CD4-positive, alpha-beta T cell treated with Interleukin-17A for 1 hour (primary cell): ENCODE data around the gene FAM83G.

Source experiments
- DNase-seq: peaks from one replicate; pipeline ENCODE4 v3.0.0-alpha.2; 2020

FAM83G gene

GRCh38 chr17:19006698-19007097 is 2.1 kb upstream of the FAM83G start:
- no peak for DNase-seq

DNA sequence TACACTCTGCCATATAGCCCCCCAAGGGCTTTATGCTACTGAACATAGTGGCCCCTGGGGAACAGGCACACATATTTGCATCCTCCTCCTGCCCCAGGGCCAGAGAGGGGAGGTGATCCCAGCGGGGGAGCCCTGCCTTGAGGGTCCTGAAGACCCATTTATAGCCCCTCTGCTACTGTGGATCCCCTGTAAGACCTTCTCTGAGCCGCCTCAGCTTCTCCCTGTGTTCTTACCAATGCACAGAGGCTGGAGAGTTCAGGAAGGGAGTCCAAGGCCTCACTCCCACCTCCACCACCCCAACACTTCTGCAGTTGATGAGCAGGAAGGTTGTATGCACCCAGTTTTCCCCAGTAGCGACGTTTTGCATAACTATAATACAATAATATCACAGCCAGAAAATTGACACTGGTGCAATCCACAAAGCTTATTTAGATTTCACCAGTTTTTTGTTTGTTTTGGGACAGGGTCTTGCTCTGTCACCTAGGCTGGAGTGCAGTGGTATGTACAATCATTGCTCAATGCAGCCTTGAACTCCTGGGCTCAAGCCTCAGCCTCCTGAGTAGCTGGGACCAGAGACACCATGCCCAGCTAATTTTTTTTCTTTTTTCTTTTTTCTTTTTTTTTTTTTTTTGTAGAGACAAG is 1.3 kb upstream of the FAM83G start:
- no peak for DNase-seq

- DNase-seq: no peak
Observed at GRCh38 chr17:19005137-19005773, 691 bp upstream of the FAM83G start.

- DNase-seq: no peak
Observed at GRCh38 chr17:19003543-19004420, 782 bp downstream of the FAM83G start.

DNA sequence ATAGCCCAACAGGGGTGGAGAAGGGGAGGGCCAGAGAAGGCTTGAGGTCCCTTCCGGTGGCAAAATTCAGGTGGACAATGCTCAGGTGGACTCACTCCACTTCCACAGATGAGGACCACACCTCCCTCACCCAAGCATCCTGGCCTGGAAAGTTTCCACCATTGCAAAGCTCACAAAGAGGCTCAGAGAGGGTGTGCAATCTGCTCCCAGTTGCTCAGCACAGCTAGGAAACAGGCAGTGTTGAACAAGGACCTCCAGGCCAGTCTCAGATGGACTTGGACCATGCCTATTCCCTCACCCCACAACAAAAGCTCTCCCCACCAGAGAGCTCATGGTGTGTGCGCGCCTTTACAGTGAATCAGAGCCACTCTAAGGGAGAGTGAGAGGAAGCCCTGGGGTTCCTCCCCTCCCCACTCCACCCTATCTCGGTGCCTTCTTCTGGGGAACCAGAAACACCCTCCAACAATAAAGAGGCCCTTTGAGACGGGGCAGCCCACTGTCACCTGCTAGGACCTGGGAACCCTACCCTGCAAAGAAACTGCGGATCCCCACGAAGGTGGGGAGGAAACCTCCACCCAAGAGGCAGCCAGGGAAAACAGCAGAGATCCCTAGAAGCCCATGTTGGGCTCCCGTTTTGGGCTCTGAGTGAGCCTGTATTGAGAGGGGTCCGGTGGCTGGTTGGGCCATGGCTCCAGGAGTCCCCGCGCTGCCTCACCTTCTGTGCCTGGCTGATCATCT is 1.6 kb downstream of the FAM83G start:
- peak; percentile 14 for DNase-seq

- no peak for DNase-seq
Observed at GRCh38 chr17:19001907-19002590, 2.5 kb downstream of the FAM83G start.

DNA sequence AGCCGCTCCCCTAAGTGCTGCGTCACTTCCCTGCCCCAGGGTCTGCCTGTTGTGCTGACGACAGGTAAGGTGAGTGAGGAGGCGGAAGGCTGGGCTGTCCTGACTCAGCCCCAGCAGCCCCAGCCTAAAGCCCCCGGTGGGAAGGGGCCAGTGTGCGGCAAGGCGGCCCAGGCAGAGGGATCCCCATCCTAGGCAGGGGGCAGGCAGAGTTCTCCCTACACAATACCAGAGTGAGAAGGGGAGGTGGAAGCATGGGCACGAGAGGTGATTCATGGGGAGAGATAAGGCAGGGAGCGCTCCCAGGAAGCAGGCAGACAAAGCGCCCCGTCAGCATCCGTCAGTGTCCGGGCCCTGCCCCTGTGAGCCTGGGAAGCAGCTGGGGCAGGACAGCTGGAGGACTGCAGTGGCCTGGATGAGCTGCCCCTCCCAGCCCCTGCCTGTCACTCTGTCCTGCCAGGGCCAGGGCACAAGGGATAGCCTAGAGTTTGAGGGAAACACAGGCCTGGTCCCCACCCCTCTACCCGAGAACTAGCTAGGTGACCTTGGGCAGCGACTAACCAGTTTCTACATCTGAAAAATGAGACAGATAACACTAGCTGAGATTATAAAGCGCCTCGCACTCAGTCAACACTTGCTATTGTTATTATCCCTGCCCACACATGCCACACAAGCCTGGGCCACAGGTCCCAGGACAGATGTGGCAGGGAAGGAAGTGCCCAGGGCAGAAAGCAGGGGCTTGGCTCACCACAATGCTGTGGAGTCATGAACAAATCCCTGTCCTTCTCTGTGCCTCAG is 3.8 kb downstream of the FAM83G start:
- DNase-seq: no peak

DNA sequence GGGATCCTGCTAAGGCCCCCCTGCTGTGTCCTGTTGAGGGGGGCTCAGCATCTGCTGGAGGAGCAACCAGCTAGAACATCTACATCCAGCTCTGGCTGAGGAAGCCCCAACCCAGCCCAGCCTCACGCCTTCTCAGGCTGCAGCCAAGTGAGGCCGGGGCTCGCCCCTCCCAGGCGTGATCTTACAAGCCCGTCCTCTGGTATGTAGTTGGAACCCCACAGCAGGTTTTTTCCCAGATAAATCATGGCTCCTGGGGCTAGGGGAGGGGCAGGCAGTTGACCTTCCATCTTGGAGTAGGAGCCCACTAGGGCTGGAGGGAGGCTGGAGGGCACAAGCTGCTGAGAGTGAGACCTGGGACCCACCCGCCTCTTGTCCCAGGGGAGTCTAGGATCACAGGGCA is 4.7 kb downstream of the FAM83G start:
- no peak for DNase-seq

- no peak for DNase-seq
Observed at GRCh38 chr17:18999394-18999793, 5.2 kb downstream of the FAM83G start.

DNA sequence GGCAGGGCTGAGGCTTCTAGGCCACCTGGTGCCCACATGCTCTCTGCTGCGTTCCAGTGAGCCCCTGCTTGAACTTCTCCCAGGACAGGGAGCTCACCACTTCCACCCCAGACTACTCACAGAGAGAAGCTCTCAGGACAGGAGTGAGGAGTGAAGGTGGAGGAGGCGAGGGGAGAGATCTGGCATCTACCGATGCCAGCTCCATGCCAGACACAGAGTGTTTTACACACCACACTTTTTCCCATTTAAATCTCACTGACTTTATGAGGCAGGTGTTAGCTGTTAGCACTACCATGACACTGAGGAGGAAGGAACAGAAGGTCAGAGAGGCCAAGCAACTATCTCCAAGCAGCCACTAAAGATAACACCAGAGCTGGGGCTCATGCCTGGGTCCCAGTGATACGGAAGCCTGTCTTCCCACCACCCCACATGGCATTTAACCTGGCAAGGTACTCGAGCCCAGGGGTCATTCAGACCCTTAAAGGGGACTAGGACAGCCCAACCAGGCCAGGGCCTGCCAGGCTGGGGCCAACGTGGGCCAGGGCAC is 6.8 kb downstream of the FAM83G start:
- no peak for DNase-seq

GRCh38 chr17:18996458-18996857 is 8.1 kb downstream of the FAM83G start:
- no peak for DNase-seq

- DNase-seq: no peak
Observed at GRCh38 chr17:18995220-18995619, 9.3 kb downstream of the FAM83G start.

DNA sequence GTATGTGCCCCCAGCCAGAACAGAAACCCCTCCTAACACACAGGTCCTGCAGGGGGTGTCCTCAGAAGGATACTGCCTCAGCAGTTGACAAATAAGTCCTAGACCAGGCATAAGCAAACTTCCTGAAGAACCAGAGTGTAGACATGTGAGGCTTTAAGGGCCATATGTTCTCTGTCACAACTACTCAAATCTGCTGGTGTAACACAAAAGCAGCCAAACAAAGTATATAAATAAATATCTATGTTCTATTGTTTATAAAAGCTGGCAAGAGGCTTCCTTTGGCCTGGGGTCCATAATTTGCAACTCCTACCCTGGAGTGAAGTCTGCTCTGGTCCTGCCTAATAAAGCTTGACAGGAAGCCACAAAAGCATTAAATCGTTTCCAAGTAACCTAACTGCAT is 9.9 kb downstream of the FAM83G start:
- no peak for DNase-seq

GRCh38 chr17:18993905-18994526 is 10.5 kb downstream of the FAM83G start:
- no peak for DNase-seq

GRCh38 chr17:18992454-18993130 is 12.0 kb downstream of the FAM83G start:
- DNase-seq: peak; percentile 62

DNA sequence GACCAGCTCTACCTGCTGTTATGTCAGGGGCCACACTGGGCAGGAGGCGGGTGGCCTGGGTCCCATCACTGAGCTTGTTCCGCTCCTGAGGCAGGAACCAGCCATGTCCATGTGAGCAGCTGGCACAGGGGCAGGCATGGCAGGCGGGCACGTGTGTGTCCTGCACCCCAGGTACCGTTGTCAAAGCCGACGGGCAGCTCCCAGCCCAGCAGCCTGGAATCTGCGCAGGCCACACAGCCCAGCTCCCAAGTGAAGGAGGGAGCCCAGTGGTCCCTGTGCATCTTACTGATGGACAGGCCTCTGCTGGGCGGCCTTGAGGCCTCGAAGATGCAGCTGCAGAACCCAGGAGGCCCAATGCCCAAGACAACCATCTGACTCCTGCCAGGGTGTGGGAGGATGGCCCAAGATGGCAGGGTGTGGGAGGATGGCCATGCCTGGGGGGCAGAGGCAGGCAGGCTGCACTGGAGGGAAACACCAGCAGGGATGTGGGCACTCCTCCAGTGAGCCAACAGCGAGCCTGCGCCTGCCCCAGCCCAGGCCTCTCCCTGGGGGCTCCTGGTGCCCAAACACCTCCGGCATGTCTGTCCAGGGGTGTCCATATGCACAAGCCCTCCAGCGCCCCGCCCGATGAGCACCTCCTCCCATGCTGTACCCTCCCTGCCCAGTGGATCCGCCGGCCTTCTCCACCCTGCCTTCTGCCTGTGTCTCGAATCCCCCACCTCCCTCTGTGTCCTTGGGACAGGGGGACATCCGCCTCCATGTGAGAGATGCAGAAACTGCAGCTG is 12.8 kb downstream of the FAM83G start:
- DNase-seq: no peak

DNA sequence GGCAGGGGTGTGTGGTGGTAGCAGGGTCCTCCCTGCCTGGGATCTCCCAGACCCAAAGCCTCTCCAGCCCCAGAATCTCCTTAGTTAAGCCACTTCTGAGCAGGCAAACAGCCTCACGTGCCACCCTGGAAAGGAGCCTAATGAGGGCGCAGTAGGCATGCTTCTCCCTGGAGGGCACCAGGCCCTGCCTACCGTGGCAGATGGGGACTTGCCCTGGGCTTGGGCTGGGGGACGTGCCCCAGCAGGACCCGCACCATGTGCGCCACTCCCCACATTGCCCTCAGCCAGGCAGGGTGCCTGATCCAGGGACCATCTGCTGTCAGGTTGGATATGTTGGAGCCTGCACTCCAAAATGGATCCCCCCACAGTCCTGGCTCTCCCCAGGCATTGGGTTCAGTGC is 14.2 kb downstream of the FAM83G start:
- no peak for DNase-seq

DNA sequence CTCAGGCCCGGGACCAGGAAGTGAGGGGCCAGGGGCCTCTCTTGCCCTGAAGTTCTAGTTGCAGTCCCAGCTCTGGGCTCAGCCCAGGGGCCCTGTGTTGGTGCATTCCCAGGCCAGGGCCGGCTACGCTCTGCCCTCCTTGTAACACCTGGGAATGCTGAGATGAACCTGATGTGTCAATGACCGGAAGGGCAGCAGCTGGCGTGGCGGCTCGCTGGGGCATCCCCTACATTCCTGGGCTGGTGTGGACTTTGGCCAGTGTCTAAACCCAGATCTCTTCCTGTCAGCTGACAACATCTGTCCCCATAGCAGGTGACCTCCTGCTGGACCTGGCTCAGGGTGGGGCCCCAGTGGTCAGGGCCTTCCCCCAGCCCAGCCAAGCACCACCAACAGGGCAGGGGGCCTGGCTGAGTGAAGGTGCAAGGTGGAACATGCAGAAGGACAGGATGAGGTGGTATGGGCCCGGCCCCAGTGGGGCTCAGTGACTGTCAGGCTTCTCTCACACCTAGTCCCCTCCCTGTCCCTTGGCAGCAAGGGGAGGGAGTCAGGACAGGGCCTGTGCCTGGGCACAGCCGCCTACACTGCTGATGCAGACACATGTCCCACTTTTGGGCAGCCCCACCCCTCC is 15.9 kb downstream of the FAM83G start:
- no peak for DNase-seq
